Vagina (tissue), 2 donors: ENCODE measurements around the gene MEIS1.

ENCODE experiments used
- CTCF ChIP-seq, 3 experiments: fragments of 450-650 bp in 2 of 3; fragments of 200-600 bp in 1 of 3; sonication (generic) in 1 of 3; IDR thresholded peaks; one replicate each; pipeline ENCODE4 v1.5.1; 2017 to 2019; ENCODE audit warnings: antibody characterized with exemption in 3 of 3, mild to moderate bottlenecking in 2 of 3, moderate library complexity in 2 of 3
- POLR2A ChIP-seq, 2 donors: fragments of 450-650 bp; IDR thresholded peaks; one replicate each; pipeline ENCODE4 v1.6.1; 2017; ENCODE audit warnings: antibody characterized with exemption in 2 of 2, mild to moderate bottlenecking in 2 of 2, moderate library complexity in 2 of 2

DNA sequence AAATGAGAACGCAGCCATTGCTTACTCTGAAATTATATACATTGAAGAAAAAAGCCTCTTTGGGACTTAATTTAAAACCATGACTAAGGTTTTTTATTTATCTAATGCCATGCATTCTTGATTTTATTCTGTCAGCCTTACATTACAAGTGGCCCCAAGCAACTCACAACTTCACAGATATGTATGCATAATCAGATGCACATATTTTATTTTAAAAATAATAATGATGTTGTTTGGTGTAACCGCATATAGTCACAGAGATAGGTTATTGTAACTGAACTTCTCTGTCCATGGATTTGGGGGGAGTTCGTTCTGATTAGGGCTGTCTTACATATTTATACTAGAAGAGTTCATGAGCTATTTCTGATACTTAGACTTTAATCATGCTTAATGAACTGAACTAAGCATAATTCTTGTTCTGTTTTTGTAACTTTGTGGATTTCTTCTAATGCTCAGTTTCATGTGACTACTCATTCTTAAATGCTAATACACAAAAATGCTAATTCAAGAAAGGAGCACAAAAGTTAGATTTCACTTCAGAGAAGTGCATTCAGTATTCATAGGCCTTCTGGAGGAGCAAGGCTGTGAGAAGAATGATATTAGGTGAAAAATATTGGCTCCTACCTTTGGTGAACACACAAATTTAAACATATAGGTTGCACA, 26.2 kb downstream of the MEIS1 start:
- TF ChIP-seq CTCF (IDR thresholded peaks at IDR 0.05) (no peak), POLR2A (IDR thresholded peaks at IDR 0.05) (no peak)
